Activated gamma-delta T cell (primary cell): ENCODE measurements around the gene SERPINB13.

Experiments
- DNase-seq: peaks from one replicate; lab custom pipeline; 2025; lab: John Stamatoyannopoulos, UW

Gene SERPINB13

GRCh38 chr18:63646936-63647335 is 59.8 kb downstream of the SERPINB13 start:
- no peak for DNase-seq

GRCh38 chr18:63648241-63648640 is 61.1 kb downstream of the SERPINB13 start:
- DNase-seq: no peak
